Measurements from ENCODE around the gene CCDC191.
A peak's percentile ranks its signal among the peaks of the same experiment; 100 is the strongest.

CCDC191 gene

DNA sequence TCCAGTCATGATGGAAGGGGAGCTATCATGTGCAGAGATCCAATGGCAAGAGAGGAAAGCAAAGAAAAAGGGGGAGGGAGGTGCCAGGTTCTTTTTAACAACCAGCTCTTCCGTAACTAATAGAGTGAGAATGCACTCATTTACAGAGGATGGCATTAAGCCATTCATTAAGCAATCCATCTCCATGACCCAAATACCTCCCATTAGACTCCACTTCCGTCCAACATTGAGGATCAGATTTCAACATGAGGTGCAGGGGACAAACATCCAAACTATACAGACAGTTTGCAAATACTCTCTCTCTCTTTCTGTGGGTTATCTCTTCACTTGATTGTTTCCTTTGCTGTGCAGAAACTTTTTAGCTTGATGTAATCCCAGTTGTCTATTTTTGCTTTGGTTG, 87.3 kb downstream of the CCDC191 start:
- no peak for FAIRE-seq

DNA sequence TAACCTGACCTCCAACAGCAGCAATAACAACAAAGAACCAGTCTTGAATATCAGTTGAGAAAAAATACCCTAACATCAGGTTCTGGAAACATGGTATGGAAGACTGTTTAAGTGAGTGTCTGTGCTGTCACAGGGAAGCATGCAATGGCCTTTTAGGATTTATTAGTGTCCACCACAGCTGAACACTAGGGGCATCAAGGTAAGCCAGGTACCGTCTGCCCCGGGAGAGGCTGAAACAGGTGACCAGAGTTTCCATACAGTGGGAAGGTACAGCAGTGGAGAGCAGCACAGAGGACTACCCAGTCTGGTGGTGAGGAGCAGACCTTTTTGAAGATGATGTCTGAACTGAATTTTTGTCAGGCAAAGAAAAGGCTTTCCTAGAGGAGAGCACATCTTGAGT, 90.2 kb downstream of the CCDC191 start:
- no peak for FAIRE-seq
- DNase-seq (ENCODE audit: low spot score) = no peak

More for the DNA sequence above, 87.3 kb downstream of the CCDC191 start:
- DNase-seq (ENCODE audit: low spot score) = no peak

DNA sequence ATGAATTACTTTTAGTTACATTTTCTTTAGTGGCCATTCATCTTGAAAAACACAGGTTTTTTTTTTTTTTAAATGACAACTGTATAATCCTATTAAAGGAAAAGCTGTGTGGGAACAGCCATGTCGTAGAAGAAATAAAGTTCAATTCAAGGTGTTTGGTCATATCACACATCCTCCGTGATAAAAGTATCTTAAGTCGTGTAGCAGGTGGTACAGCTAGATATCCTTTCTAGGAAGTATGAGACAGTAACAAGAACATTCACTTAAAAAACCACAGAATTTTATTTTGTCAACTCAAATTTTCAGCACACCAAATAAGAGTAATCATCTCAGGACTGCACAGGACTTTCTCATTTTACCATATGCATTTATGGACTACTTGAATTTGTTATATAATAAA, 92.4 kb downstream of the CCDC191 start:
- no peak for FAIRE-seq
- no peak for DNase-seq (ENCODE audit: low spot score)

DNA sequence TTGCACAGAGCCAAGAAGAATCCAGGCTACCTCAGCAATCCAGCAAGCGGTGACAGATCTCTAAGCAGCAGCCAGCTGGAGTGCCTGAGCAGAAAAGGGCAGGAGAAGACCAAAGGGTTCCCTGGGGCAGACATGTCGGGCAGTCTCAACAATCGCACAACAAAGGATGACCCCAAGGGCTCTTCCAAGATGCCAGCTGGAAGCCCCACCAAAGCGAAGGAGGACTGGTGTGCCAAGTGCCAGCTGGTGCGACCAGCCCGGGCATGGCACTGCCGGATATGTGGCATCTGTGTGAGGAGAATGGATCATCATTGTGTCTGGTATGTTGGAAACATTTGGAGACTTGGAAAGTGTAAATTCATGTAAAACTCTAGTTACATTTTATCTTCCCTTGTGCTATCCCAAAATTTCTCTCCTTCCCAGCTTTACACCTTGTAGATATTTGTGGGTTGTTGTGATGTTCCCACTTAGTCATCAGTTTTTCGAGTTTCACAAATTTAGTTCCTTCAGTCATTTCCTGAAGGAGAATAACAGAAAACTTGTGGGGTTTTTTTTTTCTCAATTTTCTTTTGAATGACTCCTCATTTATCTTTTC, 102.1 kb downstream of the CCDC191 start:
- FAIRE-seq = no peak
- no peak for DNase-seq (ENCODE audit: low spot score)

DNA sequence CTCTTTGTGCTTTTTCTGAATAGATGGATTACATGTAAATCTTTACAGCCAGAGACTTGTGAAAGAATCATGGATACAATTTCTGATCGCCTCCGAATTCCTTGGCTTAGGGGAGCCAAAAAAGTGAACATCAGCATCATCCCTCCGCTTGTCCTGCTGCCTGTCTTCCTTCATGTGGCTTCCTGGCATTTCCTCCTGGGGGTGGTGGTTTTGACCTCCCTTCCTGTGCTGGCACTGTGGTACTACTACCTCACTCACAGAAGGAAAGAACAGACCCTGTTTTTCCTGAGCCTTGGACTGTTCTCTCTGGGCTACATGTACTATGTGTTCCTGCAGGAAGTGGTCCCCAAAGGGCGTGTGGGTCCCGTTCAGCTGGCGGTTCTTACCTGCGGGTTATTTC, 102.6 kb downstream of the CCDC191 start:
- FAIRE-seq (no peak), DNase-seq (ENCODE audit: low spot score) (no peak)

DNA sequence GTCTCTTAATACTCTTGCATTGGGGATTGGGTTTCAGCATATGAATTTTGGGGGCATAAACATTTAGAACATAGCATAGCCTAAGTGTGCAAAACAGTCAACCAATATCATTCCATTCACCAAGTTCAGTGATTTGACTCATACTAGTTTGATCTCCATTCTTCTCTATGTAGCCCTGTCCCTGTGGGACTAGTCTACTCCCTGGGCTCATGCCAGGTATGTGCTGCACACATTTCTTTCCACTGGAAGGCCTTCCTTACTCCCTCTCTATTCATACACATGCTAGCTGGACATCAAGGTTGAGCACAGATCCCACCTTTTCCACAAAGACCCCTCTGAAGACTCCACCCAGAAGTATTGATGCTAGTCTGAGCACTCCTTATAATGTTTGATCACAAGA, 103.4 kb downstream of the CCDC191 start:
- no peak for FAIRE-seq
- DNase-seq (ENCODE audit: low spot score) = no peak

DNA sequence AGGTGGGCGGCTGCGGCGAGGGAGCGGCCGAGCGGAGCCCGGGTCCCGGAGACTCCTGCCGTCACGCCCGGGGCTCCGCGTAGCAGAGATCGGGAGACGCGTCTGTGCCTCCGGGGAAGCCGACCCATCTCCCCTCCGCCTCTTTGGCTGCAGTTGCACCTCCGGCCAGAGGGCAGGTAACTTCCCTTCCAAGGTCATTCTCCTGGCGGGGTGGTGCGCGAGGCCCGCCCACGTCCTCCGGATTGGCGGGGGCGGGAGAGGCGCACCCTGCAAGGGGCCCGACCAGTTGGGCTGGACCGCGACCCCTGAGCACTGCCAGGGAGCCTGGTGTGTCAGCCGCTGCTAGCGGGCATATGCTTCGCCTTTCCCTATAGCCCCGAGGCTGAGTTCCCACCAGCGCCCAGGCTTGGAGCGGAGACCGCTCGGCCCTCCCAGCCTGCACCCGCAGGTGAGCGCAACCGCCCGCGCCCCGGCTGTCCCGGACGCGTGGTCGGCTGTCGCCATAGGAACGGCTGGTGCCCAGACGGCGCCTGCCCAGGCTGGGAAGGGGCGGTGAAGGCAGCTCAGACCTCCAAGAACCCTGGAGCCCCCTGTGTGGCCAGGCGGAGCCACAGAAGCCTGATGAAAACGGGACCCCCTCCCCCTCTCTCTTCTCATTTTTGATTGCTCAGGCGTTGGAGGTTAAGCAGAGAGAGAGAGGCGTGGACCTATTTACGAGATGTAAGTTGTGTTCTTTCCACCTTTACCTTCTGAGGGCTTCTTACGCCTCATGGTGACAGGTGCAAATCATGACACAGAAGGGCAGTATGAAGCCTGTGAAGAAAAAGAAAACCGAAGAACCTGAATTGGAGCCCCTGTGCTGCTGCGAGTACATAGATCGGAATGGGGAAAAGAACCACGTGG, 108.1 kb downstream of the CCDC191 start:
- FAIRE-seq = no peak

DNA sequence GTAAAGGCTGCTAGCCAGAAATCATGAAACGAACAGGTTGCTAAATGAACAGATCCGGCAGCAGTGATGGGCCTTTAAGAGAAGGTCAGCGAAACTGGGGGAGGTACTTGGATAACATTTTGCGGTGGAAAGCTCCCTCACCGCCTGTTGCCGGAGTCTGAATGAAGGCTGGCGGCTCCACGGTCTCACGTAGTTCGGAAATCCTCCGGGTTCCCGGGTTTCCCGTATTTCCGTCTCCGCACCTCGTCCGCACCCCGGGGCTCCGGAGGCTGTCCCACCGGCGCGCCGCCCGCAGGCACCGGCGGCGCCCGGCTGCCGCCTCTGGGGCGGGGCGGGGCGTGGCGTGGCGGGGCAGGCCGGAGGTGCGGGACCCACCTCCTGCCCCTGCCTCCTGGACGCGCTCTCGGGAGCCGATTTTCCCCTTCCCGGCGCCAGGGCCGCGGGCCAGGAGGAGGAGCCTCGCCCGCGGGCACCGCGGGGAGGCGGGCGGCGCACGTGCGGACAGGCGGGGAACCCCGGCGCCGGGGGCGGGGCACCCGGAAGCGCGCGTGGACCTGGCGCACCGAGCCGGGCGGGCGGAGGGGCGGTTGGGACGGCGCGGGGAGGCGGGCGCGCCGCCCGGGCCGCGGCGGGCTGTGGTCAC, 108.8 kb downstream of the CCDC191 start, which contains the start of gene ZDHHC23:
Gene ZDHHC23, plus strand, starts transcription at position 642 of the 643 bp plus-strand sequence. CDS start 790 bp downstream, outside the sequence.
- DNase-seq (ENCODE audit: low spot score) (peak; percentile 51), FAIRE-seq (no peak)

More for the DNA sequence above, 108.1 kb downstream of the CCDC191 start:
- no peak for DNase-seq (ENCODE audit: low spot score)

DNA sequence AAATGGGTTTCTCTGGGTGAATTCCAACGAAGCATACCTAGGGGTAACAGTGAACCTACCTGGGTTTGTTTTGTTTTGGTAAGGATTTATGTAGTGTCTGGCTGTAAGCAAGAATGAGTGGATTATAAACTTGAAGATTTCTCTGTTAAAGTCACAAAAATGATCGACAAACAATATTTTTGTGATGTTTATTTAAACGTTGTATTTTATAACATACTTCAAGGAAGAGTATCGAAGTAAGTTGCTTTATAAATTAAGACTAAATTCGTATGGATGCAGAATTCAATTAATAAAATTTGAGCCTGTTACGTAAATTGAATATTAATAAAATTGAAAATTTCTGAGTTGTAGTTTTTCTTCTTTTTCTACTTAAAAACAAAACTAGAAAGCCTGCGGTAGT, 109.5 kb downstream of the CCDC191 start:
- DNase-seq (ENCODE audit: low spot score) (no peak), FAIRE-seq (peak; percentile 4)

DNA sequence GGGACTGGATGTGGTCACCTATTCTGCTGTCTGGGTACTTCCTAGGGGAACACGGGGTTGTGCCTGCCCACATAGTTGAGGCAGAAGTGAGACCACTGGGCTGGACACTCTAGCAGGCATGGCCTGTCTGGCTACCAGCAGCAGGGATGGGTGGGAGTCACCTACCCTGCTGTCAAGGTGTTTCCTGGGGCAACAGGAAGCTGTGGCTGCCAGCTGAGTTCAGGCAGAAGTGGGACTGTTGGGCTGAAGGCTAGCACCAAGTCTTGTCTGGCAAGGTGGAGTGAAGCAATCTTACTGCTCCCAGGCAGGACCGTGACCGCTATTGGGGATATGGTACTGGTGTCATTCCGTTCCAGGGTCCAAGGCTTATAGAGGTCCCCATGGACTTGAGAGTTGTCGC, 128.8 kb downstream of the CCDC191 start:
- no peak for FAIRE-seq
- DNase-seq (ENCODE audit: low spot score) = no peak

DNA sequence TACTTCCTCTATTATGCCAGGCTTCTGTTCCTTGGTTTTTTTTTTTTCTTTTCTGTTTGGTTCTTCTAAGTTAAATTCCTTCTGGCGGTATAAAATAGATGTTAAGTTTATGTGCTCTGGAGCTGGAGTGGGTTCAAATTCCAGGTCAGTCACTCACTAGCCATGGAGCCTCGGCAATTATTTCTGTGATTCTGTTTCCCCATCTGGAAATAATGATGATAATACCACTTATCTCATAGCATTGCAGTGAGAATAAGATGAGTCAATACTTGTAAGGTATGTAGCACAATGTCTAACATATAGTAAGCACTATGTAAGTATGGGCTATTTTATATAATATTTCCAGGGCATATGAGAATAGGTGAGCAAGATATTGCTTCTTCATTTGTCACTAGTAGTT, 141.7 kb downstream of the CCDC191 start:
- DNase-seq (ENCODE audit: low spot score) (no peak), FAIRE-seq (no peak)
